Measurements from ENCODE around the gene RHD. TPM values are rescaled to one million over a fixed set of nuclear protein-coding genes. Genes with fewer than 3 reads are reported as not detected.
A peak's percentile ranks its signal among the peaks of the same experiment; 100 is the strongest.
"Not testable (repeated sequence)": the region's sequence is repeated elsewhere in the genome, so short reads cannot be mapped to it uniquely, and the experiment has no call there.

RHD gene
- total and polyA plus RNA-seq, 4 donors = not detected

- peak; percentile 68 for ATAC-seq (ENCODE audit: low FRiP score)
- H3K36me3 ChIP-seq (ENCODE audit: control insufficient read depth in 1 of 2, insufficient read depth in 2 of 2, low read length in 1 of 2); H3K27me3 ChIP-seq (ENCODE audit: control insufficient read depth in 1 of 2, insufficient read depth in 2 of 2, low read length in 1 of 2); intact Hi-C loops (cut with DNase I); H3K4me1 ChIP-seq (ENCODE audit: control insufficient read depth in 1 of 2, insufficient read depth in 2 of 2, low read length in 2 of 2); H3K27ac ChIP-seq (ENCODE audit: low read depth in 1 of 2, low read length in 2 of 2); H3K9me3 ChIP-seq (ENCODE audit: control insufficient read depth, low read length); DNase-seq; H3K4me3 ChIP-seq (ENCODE audit: low read length in 2 of 2): not testable (repeated sequence)
- 6 to 13% methylated on average over 5 of the region's 6 CpGs for WGBS, 2 donors
Measured at GRCh38 chr1:25290043-25290442, 17.7 kb downstream of the RHD start.

GRCh38 chr1:25293426-25293825 lies 21.1 kb downstream of the RHD start:
- ATAC-seq (ENCODE audit: low FRiP score); H3K27ac ChIP-seq (ENCODE audit: low read depth in 1 of 2, low read length in 2 of 2); H3K27me3 ChIP-seq (ENCODE audit: control insufficient read depth in 1 of 2, insufficient read depth in 2 of 2, low read length in 1 of 2); H3K9me3 ChIP-seq (ENCODE audit: control insufficient read depth, low read length); DNase-seq; intact Hi-C loops (cut with DNase I); H3K4me3 ChIP-seq (ENCODE audit: low read length in 2 of 2); H3K36me3 ChIP-seq (ENCODE audit: control insufficient read depth in 1 of 2, insufficient read depth in 2 of 2, low read length in 1 of 2); H3K4me1 ChIP-seq (ENCODE audit: control insufficient read depth in 1 of 2, insufficient read depth in 2 of 2, low read length in 2 of 2): not testable (repeated sequence)
- WGBS, 2 donors = 91 to 96% methylated on average over 2 of the region's 2 CpGs

DNA sequence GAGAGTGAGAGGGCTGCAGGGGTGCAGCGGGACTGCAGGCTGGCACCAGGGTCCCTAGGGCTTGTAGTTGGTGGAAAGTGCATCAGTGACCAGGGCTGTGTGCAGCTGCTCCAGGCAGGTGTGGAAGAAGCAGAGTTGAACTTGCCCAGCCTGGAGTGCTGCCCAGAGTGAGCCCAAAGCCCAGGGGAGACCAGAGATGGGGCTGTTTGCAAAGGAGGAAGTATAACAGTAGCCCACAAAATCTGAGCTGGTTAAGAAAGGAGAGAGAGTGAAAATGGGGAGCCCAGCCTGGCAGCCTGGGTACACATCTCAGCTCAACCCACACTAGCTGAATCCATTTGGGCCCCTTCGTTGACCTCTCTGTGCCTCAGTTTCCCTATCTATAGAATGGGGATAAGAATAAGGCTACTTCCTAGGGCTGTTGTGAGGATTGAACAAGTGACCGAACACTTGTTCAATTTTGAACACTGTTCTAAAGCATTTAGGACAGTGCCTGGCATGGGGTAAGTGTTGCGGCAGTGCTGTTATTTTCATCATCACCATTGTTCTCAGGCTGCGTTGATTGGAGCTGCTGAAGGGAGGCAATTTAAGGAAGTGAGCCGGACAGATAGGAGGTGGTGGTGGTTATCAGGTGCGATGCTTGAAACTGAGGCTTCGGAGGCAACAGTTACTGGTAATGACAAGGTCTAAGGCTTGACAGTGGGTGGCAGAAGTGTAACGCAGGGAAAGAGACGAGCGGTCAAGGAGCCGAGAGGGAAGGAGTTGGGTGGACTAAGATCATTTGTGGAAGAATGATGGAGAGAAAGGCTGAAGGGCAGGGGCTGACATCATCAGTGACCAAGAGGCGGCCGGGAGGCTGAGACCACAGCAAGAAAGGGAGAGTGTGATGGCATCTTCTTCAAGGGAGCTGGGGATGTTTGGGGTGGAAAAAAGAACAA lies 22.8 kb downstream of the RHD start:
- H3K4me3 ChIP-seq (ENCODE audit: low read length in 2 of 2); H3K27ac ChIP-seq (ENCODE audit: low read depth in 1 of 2, low read length in 2 of 2); H3K4me1 ChIP-seq (ENCODE audit: control insufficient read depth in 1 of 2, insufficient read depth in 2 of 2, low read length in 2 of 2); H3K27me3 ChIP-seq (ENCODE audit: control insufficient read depth in 1 of 2, insufficient read depth in 2 of 2, low read length in 1 of 2); intact Hi-C loops (cut with DNase I); DNase-seq; H3K9me3 ChIP-seq (ENCODE audit: control insufficient read depth, low read length); ATAC-seq (ENCODE audit: low FRiP score); H3K36me3 ChIP-seq (ENCODE audit: control insufficient read depth in 1 of 2, insufficient read depth in 2 of 2, low read length in 1 of 2): not testable (repeated sequence)
- 87 to 89% methylated on average over 5 to 6 of the region's 14 CpGs for WGBS, 2 donors

GRCh38 chr1:25296501-25296900 lies 24.2 kb downstream of the RHD start:
- intact Hi-C loops (cut with DNase I); H3K27ac ChIP-seq (ENCODE audit: low read depth in 1 of 2, low read length in 2 of 2); DNase-seq; H3K9me3 ChIP-seq (ENCODE audit: control insufficient read depth, low read length); H3K27me3 ChIP-seq (ENCODE audit: control insufficient read depth in 1 of 2, insufficient read depth in 2 of 2, low read length in 1 of 2); ATAC-seq (ENCODE audit: low FRiP score); H3K4me1 ChIP-seq (ENCODE audit: control insufficient read depth in 1 of 2, insufficient read depth in 2 of 2, low read length in 2 of 2); H3K36me3 ChIP-seq (ENCODE audit: control insufficient read depth in 1 of 2, insufficient read depth in 2 of 2, low read length in 1 of 2); H3K4me3 ChIP-seq (ENCODE audit: low read length in 2 of 2): not testable (repeated sequence)
- 81 to 90% methylated on average over 4 to 7 of the region's 8 CpGs for WGBS, 2 donors

- H3K4me1 ChIP-seq (ENCODE audit: control insufficient read depth in 1 of 2, insufficient read depth in 2 of 2, low read length in 2 of 2); H3K9me3 ChIP-seq (ENCODE audit: control insufficient read depth, low read length); H3K4me3 ChIP-seq (ENCODE audit: low read length in 2 of 2); H3K27ac ChIP-seq (ENCODE audit: low read depth in 1 of 2, low read length in 2 of 2); ATAC-seq (ENCODE audit: low FRiP score); H3K36me3 ChIP-seq (ENCODE audit: control insufficient read depth in 1 of 2, insufficient read depth in 2 of 2, low read length in 1 of 2); intact Hi-C loops (cut with DNase I); H3K27me3 ChIP-seq (ENCODE audit: control insufficient read depth in 1 of 2, insufficient read depth in 2 of 2, low read length in 1 of 2); DNase-seq: not testable (repeated sequence)
- WGBS, 2 donors = 82 to 83% methylated on average over 9 of the region's 9 CpGs
Measured at GRCh38 chr1:25300729-25301128, 28.4 kb downstream of the RHD start.

DNA sequence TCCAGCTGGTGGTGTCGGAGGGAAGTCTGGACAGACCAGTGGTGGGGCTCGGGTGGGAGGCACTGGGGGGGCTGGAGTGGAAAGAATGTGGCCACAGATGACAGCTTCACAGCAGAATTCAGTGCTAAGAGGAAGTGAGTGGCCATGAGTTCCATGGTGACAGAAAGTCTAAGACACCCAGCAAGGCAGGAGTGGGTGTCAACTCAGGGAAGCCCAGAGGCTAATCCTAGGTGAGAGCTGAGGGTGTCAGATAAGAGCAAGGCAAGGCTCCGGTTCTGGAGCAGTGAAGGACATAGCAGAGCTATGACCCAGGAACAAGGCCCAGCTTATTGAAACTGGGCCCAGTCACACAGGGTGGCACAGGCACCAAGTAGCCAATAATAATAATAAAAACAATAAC lies 30.0 kb downstream of the RHD start:
- ATAC-seq (ENCODE audit: low FRiP score); H3K4me3 ChIP-seq (ENCODE audit: low read length in 2 of 2); H3K27ac ChIP-seq (ENCODE audit: low read depth in 1 of 2, low read length in 2 of 2); H3K4me1 ChIP-seq (ENCODE audit: control insufficient read depth in 1 of 2, insufficient read depth in 2 of 2, low read length in 2 of 2); H3K27me3 ChIP-seq (ENCODE audit: control insufficient read depth in 1 of 2, insufficient read depth in 2 of 2, low read length in 1 of 2); DNase-seq; intact Hi-C loops (cut with DNase I); H3K36me3 ChIP-seq (ENCODE audit: control insufficient read depth in 1 of 2, insufficient read depth in 2 of 2, low read length in 1 of 2); H3K9me3 ChIP-seq (ENCODE audit: control insufficient read depth, low read length): not testable (repeated sequence)
- WGBS, 2 donors = 79 to 88% methylated on average over 3 of the region's 3 CpGs

DNA sequence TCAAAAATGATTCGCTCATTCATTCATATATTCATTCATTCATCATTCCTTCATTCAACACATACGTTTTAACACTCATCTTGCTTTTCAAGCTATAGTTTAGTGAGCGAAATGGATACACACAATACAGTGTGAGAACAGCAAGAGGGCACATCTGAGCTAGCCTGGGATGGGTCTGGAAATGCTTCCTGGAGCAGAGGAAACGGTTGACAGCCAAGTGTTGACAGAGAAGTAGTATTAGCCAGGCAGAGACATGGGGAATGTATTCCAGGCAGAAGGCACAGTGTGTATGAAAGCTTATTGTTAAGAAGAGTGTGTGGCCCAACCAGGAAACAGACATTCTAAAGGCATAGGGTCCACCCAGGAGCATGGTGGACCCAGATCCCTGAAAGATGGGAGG lies 32.6 kb downstream of the RHD start:
- H3K27me3 ChIP-seq (ENCODE audit: control insufficient read depth in 1 of 2, insufficient read depth in 2 of 2, low read length in 1 of 2); ATAC-seq (ENCODE audit: low FRiP score); H3K4me3 ChIP-seq (ENCODE audit: low read length in 2 of 2); H3K36me3 ChIP-seq (ENCODE audit: control insufficient read depth in 1 of 2, insufficient read depth in 2 of 2, low read length in 1 of 2); DNase-seq; H3K4me1 ChIP-seq (ENCODE audit: control insufficient read depth in 1 of 2, insufficient read depth in 2 of 2, low read length in 2 of 2); intact Hi-C loops (cut with DNase I); H3K9me3 ChIP-seq (ENCODE audit: control insufficient read depth, low read length); H3K27ac ChIP-seq (ENCODE audit: low read depth in 1 of 2, low read length in 2 of 2): not testable (repeated sequence)
- WGBS, 2 donors = 82 to 84% methylated on average over 4 of the region's 4 CpGs

DNA sequence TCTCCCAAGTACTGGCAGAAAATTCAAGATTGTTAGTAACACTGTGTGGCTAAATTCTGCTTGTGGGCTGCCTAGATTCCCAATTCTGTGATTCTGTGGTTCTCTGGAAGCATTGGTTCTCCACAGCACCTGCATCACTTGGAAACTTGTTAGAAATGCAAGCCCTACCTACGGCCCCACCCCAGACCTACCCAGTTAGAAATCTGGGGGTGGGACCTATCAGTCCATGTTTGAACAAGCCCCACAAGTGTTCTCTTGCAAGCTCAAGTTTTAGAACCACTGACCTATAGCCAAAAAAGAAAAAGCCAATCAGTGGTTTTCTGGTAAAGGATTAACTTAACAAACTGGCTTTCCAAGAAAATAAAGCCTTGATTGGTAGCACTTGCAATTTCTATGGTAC lies 35.9 kb downstream of the RHD start:
- intact Hi-C loops (cut with DNase I); ATAC-seq (ENCODE audit: low FRiP score); H3K36me3 ChIP-seq (ENCODE audit: control insufficient read depth in 1 of 2, insufficient read depth in 2 of 2, low read length in 1 of 2); DNase-seq; H3K9me3 ChIP-seq (ENCODE audit: control insufficient read depth, low read length); H3K27ac ChIP-seq (ENCODE audit: low read depth in 1 of 2, low read length in 2 of 2); H3K4me3 ChIP-seq (ENCODE audit: low read length in 2 of 2); H3K27me3 ChIP-seq (ENCODE audit: control insufficient read depth in 1 of 2, insufficient read depth in 2 of 2, low read length in 1 of 2); H3K4me1 ChIP-seq (ENCODE audit: control insufficient read depth in 1 of 2, insufficient read depth in 2 of 2, low read length in 2 of 2): not testable (repeated sequence)
- no CpG with 5 or more reads among the region's 1 CpG for WGBS, 2 donors

GRCh38 chr1:25309085-25309484 lies 36.8 kb downstream of the RHD start:
- H3K4me1 ChIP-seq (ENCODE audit: control insufficient read depth in 1 of 2, insufficient read depth in 2 of 2, low read length in 2 of 2); H3K4me3 ChIP-seq (ENCODE audit: low read length in 2 of 2); H3K36me3 ChIP-seq (ENCODE audit: control insufficient read depth in 1 of 2, insufficient read depth in 2 of 2, low read length in 1 of 2); H3K27ac ChIP-seq (ENCODE audit: low read depth in 1 of 2, low read length in 2 of 2); H3K9me3 ChIP-seq (ENCODE audit: control insufficient read depth, low read length); ATAC-seq (ENCODE audit: low FRiP score); H3K27me3 ChIP-seq (ENCODE audit: control insufficient read depth in 1 of 2, insufficient read depth in 2 of 2, low read length in 1 of 2); intact Hi-C loops (cut with DNase I); DNase-seq: not testable (repeated sequence)
- WGBS, 2 donors = 75 to 82% methylated on average over 1 of the region's 1 CpG
